ENCODE data around the gene ZNF57. TPM values are rescaled to one million over a fixed set of nuclear protein-coding genes. Genes with fewer than 3 reads are reported as not detected.

ZNF57 gene
- total and polyA plus RNA-seq, 3 donors from 2014 or later = 21.9 to 27.0 (median 26.4) TPM

DNA sequence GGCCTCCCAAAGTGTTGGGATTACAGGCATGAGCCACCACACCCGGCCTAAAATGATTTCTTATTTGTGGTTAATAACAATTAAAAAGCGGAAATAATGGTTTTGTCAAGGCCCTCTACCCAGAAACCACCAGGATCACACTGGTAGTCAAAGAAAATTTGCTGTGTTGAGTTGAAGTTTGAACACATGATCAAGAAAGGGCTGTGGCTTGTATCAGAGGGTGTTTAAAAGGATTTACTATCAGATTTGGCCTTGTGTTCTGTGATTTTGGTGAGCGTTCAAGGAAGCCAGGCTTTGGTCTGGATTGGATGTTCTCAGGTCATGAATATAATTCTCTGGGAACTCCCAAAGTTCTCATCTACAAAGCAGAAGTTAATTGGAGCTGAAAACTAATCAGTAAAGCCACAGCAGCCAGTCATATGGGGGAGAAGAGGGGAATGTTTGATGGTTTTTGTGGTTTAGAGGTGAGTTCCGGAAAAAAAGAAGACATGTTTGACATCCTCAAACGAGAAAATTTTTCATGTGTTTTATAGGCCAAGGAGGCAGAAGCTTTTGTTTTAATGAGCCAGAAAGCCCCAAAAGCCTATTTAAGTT lies 44.2 kb upstream of the ZNF57 start:
- no peak for TF ChIP-seq POLR2A (IDR thresholded peaks at IDR 0.05)
- TF ChIP-seq, protein P1, sequence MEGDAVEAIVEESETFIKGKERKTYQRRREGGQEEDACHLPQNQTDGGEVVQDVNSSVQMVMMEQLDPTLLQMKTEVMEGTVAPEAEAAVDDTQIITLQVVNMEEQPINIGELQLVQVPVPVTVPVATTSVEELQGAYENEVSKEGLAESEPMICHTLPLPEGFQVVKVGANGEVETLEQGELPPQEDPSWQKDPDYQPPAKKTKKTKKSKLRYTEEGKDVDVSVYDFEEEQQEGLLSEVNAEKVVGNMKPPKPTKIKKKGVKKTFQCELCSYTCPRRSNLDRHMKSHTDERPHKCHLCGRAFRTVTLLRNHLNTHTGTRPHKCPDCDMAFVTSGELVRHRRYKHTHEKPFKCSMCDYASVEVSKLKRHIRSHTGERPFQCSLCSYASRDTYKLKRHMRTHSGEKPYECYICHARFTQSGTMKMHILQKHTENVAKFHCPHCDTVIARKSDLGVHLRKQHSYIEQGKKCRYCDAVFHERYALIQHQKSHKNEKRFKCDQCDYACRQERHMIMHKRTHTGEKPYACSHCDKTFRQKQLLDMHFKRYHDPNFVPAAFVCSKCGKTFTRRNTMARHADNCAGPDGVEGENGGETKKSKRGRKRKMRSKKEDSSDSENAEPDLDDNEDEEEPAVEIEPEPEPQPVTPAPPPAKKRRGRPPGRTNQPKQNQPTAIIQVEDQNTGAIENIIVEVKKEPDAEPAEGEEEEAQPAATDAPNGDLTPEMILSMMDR (IDR thresholded peaks at IDR 0.05) = no peak
- 94 to 96% methylated on average over 5 of the region's 5 CpGs for WGBS, 2 donors
- DNase-seq = no peak
- intact Hi-C loops (cut with DNase I; ENCODE audit: low total_unique reads) = no loop called here
- Histone ChIP-seq H3K27me3 (no peaks in the 10 kb centered on the region), H3K9me3 (no peaks in the 10 kb centered on the region), H3K4me3 (no peak overlapping the region), H3K36me3 (ENCODE audit: low read depth, missing control alignments) (peaks cover 4% of the 10 kb centered on the region), H3K27ac (no peak overlapping the region), H3K4me1 (no peaks in the 10 kb centered on the region)

DNA sequence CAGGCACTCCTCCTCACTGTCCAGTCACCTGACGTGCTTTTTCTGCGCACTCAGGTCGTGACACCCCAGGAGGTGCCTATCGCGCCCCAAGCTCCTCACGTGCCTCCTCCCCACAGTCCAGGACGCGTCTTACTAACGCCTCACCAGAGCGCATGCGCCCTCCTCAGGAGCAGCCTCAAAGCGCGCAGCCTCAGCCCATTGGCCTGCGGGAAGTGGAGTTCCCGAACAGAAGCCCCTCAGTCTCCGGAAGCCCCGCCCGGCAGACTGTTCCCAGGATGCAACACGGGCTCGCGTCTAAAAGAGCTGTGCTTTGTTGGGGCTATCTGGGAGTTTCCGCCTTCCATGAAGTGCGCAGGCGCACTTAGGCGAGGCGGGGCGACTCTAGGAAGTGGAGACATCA lies 41.9 kb upstream of the ZNF57 start:
- peaks cover 4% of the 10 kb centered on the region for H3K36me3 ChIP-seq (ENCODE audit: low read depth, missing control alignments)
- H3K9me3 ChIP-seq = no peaks in the 10 kb centered on the region
- 46 to 58% methylated on average over 15 to 27 of the region's 27 CpGs for WGBS, 2 donors

DNA sequence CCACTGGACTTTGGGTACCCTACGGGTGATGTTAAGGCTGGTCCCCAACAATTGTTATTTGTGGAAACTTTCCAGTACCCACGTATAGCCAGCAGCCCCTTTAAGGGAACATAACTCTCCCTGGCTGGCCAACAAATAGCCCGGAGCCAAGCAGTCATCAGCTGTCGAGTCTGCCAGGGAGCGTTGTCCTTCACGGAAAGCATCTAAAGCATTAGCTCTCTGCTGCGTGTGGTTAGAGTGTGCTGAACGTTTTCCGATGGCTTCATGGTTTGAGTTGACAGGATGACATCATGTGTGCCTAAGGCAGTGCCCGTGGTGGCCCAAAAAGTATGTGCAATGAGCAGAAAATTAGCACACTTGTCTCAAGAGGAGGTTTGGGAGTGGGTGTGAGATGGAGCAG lies 36.9 kb upstream of the ZNF57 start:
- no peak for TF ChIP-seq POLR2A (IDR thresholded peaks at IDR 0.05)
- TF ChIP-seq, protein P1 (IDR thresholded peaks at IDR 0.05) = no peak
- WGBS, 2 donors = 66 to 79% methylated on average over 10 of the region's 10 CpGs
- no peaks in the 10 kb centered on the region for H3K27me3 ChIP-seq

More for the DNA sequence above, 41.9 kb upstream of the ZNF57 start:
- H3K4me3 ChIP-seq = peak overlapping the region; percentile 18 to 23
- H3K4me1 ChIP-seq = no peaks in the 10 kb centered on the region
- no peaks in the 10 kb centered on the region for H3K27me3 ChIP-seq
- intact Hi-C loops (cut with DNase I; ENCODE audit: low total_unique reads) = no loop called here
- peak; percentile 86 for DNase-seq
- H3K27ac ChIP-seq = no peak overlapping the region
- TF ChIP-seq, protein P1 (IDR thresholded peaks at IDR 0.05) = no peak
- no peak for TF ChIP-seq POLR2A (IDR thresholded peaks at IDR 0.05)

DNA sequence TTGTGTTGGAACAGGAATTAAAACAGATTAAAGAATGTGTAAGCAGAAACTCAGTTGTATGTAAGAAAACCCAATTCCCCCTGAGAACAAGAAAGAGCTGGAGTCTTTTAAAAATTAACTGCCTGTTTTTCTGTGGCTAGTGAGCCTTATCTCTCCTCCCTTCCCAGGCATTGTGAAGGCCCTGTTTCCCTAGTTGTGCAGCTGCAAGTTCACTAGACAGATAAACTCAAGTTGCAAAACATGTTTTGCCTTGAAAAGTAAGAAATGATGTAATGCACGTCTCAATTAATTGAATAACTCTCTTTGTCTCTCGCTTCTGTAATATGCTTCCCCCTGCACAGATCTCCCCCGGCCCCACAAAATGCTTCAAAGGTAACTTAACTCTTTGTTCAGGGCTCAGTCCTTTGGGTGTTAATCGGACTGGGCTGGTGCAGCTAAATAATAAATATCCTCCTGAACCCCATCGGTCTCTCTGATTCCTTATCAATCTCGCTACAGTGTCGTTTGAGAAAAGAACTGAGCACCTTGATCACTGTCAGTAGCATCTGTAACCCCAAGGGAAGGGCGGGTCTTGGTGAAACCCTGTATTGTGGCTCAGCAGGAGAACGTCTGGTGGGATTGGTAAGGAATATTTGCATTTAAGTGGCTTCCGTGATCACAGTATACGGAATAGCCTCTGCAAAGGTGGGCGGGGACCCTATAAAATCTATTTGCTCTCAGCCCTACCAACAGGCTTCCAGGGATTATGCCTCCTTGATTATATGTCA lies 35.2 kb upstream of the ZNF57 start:
- Histone ChIP-seq H3K36me3 (ENCODE audit: low read depth, missing control alignments) (no peaks in the 10 kb centered on the region), H3K27me3 (no peaks in the 10 kb centered on the region), H3K4me1 (no peaks in the 10 kb centered on the region), H3K4me3 (no peak overlapping the region), H3K9me3 (no peaks in the 10 kb centered on the region), H3K27ac (no peak overlapping the region)
- WGBS, 2 donors = 26 to 32% methylated on average over 12 of the region's 12 CpGs
- no peak for DNase-seq
- intact Hi-C loops (cut with DNase I; ENCODE audit: low total_unique reads) = no loop called here
- no peak for TF ChIP-seq POLR2A (IDR thresholded peaks at IDR 0.05)
- TF ChIP-seq, protein P1 (IDR thresholded peaks at IDR 0.05) = no peak

More for the DNA sequence above, 36.9 kb upstream of the ZNF57 start:
- no peaks in the 10 kb centered on the region for H3K36me3 ChIP-seq (ENCODE audit: low read depth, missing control alignments)
- H3K4me1 ChIP-seq = no peaks in the 10 kb centered on the region
- H3K9me3 ChIP-seq = no peaks in the 10 kb centered on the region
- intact Hi-C loops (cut with DNase I; ENCODE audit: low total_unique reads) = no loop called here
- no peak for DNase-seq
- no peak overlapping the region for H3K27ac ChIP-seq
- no peak overlapping the region for H3K4me3 ChIP-seq
